ENCODE measurements around the gene CNTRL. TPM values are rescaled to one million over a fixed set of nuclear protein-coding genes. Genes with fewer than 3 reads are reported as not detected.
"Not testable (repeated sequence)": the region's sequence is repeated elsewhere in the genome, so short reads cannot be mapped to it uniquely, and the experiment has no call there.

Gene CNTRL
- total RNA-seq, 1 donor from 2014 or later = 3.5 TPM

- DNase-seq (ENCODE audit: low read depth) = no peak
Measured at GRCh38 chr9:121125590-121125989, 50.8 kb downstream of the CNTRL start.

GRCh38 chr9:121129384-121129783 is 54.6 kb downstream of the CNTRL start:
- DNase-seq (ENCODE audit: low read depth) = not testable (repeated sequence)

GRCh38 chr9:121133104-121133816 is 58.5 kb downstream of the CNTRL start:
- no peak for DNase-seq (ENCODE audit: low read depth)

- no peak for DNase-seq (ENCODE audit: low read depth)
Measured at GRCh38 chr9:121135642-121136041, 60.9 kb downstream of the CNTRL start.

GRCh38 chr9:121138561-121138960 is 63.8 kb downstream of the CNTRL start:
- DNase-seq (ENCODE audit: low read depth) = no peak

GRCh38 chr9:121138973-121139372 is 64.2 kb downstream of the CNTRL start:
- DNase-seq (ENCODE audit: low read depth) = no peak

- no peak for DNase-seq (ENCODE audit: low read depth)
Measured at GRCh38 chr9:121140162-121140561, 65.4 kb downstream of the CNTRL start.

- DNase-seq (ENCODE audit: low read depth) = no peak
Measured at GRCh38 chr9:121141306-121141705, 66.6 kb downstream of the CNTRL start.

- DNase-seq (ENCODE audit: low read depth) = no peak
Measured at GRCh38 chr9:121141706-121142105, 67.0 kb downstream of the CNTRL start.

- DNase-seq (ENCODE audit: low read depth) = no peak
Measured at GRCh38 chr9:121143771-121144170, 69.0 kb downstream of the CNTRL start.

GRCh38 chr9:121144482-121144881 is 69.7 kb downstream of the CNTRL start:
- no peak for DNase-seq (ENCODE audit: low read depth)

- no peak for DNase-seq (ENCODE audit: low read depth)
Measured at GRCh38 chr9:121150188-121150587, 75.4 kb downstream of the CNTRL start.

- DNase-seq (ENCODE audit: low read depth) = peak; percentile 35
Measured at GRCh38 chr9:121153642-121154041, 78.9 kb downstream of the CNTRL start.

- DNase-seq (ENCODE audit: low read depth) = peak; percentile 34
Measured at GRCh38 chr9:121154782-121155181, 80.0 kb downstream of the CNTRL start.

GRCh38 chr9:121156263-121156731 is 81.5 kb downstream of the CNTRL start:
- DNase-seq (ENCODE audit: low read depth) = peak; percentile 71

- no peak for DNase-seq (ENCODE audit: low read depth)
Measured at GRCh38 chr9:121157939-121158338, 83.2 kb downstream of the CNTRL start.

GRCh38 chr9:121160025-121160424 is 85.3 kb downstream of the CNTRL start:
- DNase-seq (ENCODE audit: low read depth) = no peak

- DNase-seq (ENCODE audit: low read depth) = no peak
Measured at GRCh38 chr9:121168052-121168451, 93.3 kb downstream of the CNTRL start.

GRCh38 chr9:121169094-121169601 is 94.4 kb downstream of the CNTRL start:
- peak; percentile 54 for DNase-seq (ENCODE audit: low read depth)

- peak; percentile 75 for DNase-seq (ENCODE audit: low read depth)
Measured at GRCh38 chr9:121171236-121171635, 96.5 kb downstream of the CNTRL start.

- no peak for DNase-seq (ENCODE audit: low read depth)
Measured at GRCh38 chr9:121172726-121173487, 98.2 kb downstream of the CNTRL start.

- DNase-seq (ENCODE audit: low read depth) = no peak
Measured at GRCh38 chr9:121173501-121173900, 98.7 kb downstream of the CNTRL start.
